Measurements from ENCODE around the gene FOXJ2. TPM values are rescaled to one million over a fixed set of nuclear protein-coding genes. Genes with fewer than 3 reads are reported as not detected.
"Not testable (repeated sequence)": the region's sequence is repeated elsewhere in the genome, so short reads cannot be mapped to it uniquely, and the experiment has no call there.

FOXJ2 gene
- total RNA-seq (10 to 100 TPM; 20.2 to 26.0 (median 22.8) TPM), polyA plus RNA-seq (10.0 TPM)
- long read RNA-seq, donor 1, full-length matches to known transcripts: 2 of 18 reads
- long read RNA-seq, donor 1, partial matches to known transcripts: 16 of 18 reads
- long read RNA-seq, donor 1, other reads (novel, unspliced or antisense): 0 of 18 reads
- long read RNA-seq, donor 2, partial matches to known transcripts: 3 of 5 reads
- long read RNA-seq, donor 2, other reads (novel, unspliced or antisense): 2 of 5 reads
- long read RNA-seq, donor 3, partial matches to known transcripts: 15 of 16 reads
- long read RNA-seq, donor 3, other reads (novel, unspliced or antisense): 1 of 16 reads
- long read RNA-seq, donor 4, partial matches to known transcripts: 5 of 7 reads
- long read RNA-seq, donor 4, other reads (novel, unspliced or antisense): 2 of 7 reads

DNA sequence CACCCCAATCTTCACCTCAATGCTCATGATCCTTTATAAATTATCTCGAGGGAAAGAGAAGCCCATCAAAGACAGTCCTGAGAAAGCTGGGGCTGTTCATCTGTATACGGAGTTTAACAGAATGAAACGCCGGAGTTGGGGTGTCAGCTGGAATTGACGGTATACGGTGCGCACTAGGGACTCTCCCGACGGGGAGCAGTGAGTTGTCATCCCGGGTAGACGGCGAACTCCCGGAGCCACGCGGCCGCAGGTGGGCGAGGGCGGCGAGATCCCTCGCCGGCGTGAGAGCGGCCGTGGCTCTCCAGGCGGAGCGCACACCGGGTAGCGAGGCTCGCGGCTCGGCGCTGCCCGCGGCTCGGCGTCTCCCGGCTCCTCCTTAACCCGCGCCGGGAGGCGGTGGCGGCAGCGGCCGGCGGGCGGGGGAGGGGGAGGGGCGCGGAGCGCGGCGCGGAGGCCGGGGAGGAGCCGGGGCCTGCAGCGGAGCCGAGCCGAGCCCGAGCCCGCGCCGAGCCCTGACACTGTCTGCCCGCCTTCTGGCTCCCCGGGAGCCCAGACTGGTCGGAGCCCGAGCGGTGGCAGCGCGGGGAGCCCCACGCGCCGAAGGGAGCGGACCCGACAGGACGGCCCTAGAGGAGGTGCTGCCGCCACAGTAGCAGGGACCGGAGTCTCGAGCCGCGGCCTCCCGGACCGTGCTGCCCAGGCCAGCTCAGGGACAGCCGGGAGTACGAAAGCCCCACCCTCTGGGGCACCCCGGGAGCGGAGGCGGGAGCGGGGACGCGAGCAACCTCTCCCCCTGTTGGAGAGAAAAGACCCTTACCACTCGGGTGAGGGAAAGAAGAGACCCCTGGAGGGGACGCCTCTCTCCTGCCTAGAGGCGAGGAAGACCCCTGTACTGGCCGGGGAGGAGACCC is at the start of gene FOXJ2:
Gene FOXJ2 (plus strand): TSS at position 475 of the 911 bp plus-strand sequence. CDS start 7,117 bp downstream, outside the sequence.
- ATAC-seq (peak; percentile 91 to 93), DNase-seq (peak; percentile 81 to 95 (median 93))
- intact Hi-C loops (cut with DNase I): no loop called here
- peak within 1 kb of the TSS; percentile 74 for H3K4me3 ChIP-seq (ENCODE audit: low read length)
- peak within 1 kb of the TSS; percentile 88 for H3K27ac ChIP-seq (ENCODE audit: low read length)
- no peaks in the 10 kb centered on the region for H3K27me3 ChIP-seq (ENCODE audit: control insufficient read depth, insufficient read depth)
- WGBS: under 1% methylated on average over 93 of the region's 93 CpGs
- H3K4me1 ChIP-seq (ENCODE audit: control insufficient read depth, insufficient read depth, low read length): peaks cover 25% of the 10 kb centered on the region
- H3K9me3 ChIP-seq (ENCODE audit: control insufficient read depth, low read length): no peaks in the 10 kb centered on the region

- intact Hi-C loops (cut with DNase I); ATAC-seq: not testable (repeated sequence)
- WGBS: 93% methylated on average over 11 of the region's 11 CpGs
Measured at GRCh38 chr12:7983019-7983418, 49.5 kb upstream of the FOXJ2 start.

GRCh38 chr12:7983460-7983859 is 49.1 kb upstream of the FOXJ2 start:
- H3K4me1 ChIP-seq (ENCODE audit: control insufficient read depth, insufficient read depth, low read length); H3K9me3 ChIP-seq (ENCODE audit: control insufficient read depth, low read length); intact Hi-C loops (cut with DNase I); H3K4me3 ChIP-seq (ENCODE audit: low read length); H3K27me3 ChIP-seq (ENCODE audit: control insufficient read depth, insufficient read depth); DNase-seq; H3K27ac ChIP-seq (ENCODE audit: low read length); ATAC-seq: not testable (repeated sequence)
- 80% methylated on average over 1 of the region's 1 CpG for WGBS

More at GRCh38 chr12:7983019-7983418, 49.5 kb upstream of the FOXJ2 start:
- H3K27ac ChIP-seq (ENCODE audit: low read length); DNase-seq; H3K4me3 ChIP-seq (ENCODE audit: low read length); H3K27me3 ChIP-seq (ENCODE audit: control insufficient read depth, insufficient read depth); H3K9me3 ChIP-seq (ENCODE audit: control insufficient read depth, low read length); H3K4me1 ChIP-seq (ENCODE audit: control insufficient read depth, insufficient read depth, low read length): not testable (repeated sequence)

- 92% methylated on average over 5 of the region's 5 CpGs for WGBS
- ATAC-seq (no peak), DNase-seq (no peak)
- H3K27ac ChIP-seq (ENCODE audit: low read length): no peak overlapping the region
- no peaks in the 10 kb centered on the region for H3K4me1 ChIP-seq (ENCODE audit: control insufficient read depth, insufficient read depth, low read length)
- intact Hi-C loops (cut with DNase I): no loop called here
- H3K27me3 ChIP-seq (ENCODE audit: control insufficient read depth, insufficient read depth): no peaks in the 10 kb centered on the region
- no peaks in the 10 kb centered on the region for H3K9me3 ChIP-seq (ENCODE audit: control insufficient read depth, low read length)
- no peak overlapping the region for H3K4me3 ChIP-seq (ENCODE audit: low read length)
Measured at GRCh38 chr12:7984900-7985299, 47.6 kb upstream of the FOXJ2 start.

GRCh38 chr12:7985802-7986418 is 46.6 kb upstream of the FOXJ2 start:
- H3K4me3 ChIP-seq (ENCODE audit: low read length): no peak overlapping the region
- no peaks in the 10 kb centered on the region for H3K4me1 ChIP-seq (ENCODE audit: control insufficient read depth, insufficient read depth, low read length)
- DNase-seq (no peak), ATAC-seq (no peak)
- 94% methylated on average over 7 of the region's 7 CpGs for WGBS
- intact Hi-C loops (cut with DNase I): no loop called here
- H3K27me3 ChIP-seq (ENCODE audit: control insufficient read depth, insufficient read depth): no peaks in the 10 kb centered on the region
- H3K27ac ChIP-seq (ENCODE audit: low read length): no peak overlapping the region
- no peaks in the 10 kb centered on the region for H3K9me3 ChIP-seq (ENCODE audit: control insufficient read depth, low read length)

- no peaks in the 10 kb centered on the region for H3K4me1 ChIP-seq (ENCODE audit: control insufficient read depth, insufficient read depth, low read length)
- peak in 2 of 3 donors; percentile 61 to 62 for DNase-seq
- no peak overlapping the region for H3K27ac ChIP-seq (ENCODE audit: low read length)
- H3K4me3 ChIP-seq (ENCODE audit: low read length): no peak overlapping the region
- WGBS: 53% methylated on average over 6 of the region's 6 CpGs
- intact Hi-C loops (cut with DNase I): loop anchor here (5.0 to 10.0 kb wide), 4 partner anchors 55 to 135 kb away; partner anchors contain the start of gene SLC2A3 (in 1 of the 4)
- no peaks in the 10 kb centered on the region for H3K9me3 ChIP-seq (ENCODE audit: control insufficient read depth, low read length)
- no peaks in the 10 kb centered on the region for H3K27me3 ChIP-seq (ENCODE audit: control insufficient read depth, insufficient read depth)
- peak; percentile 48 to 68 for ATAC-seq
Measured at GRCh38 chr12:7989827-7990491, 42.6 kb upstream of the FOXJ2 start.

DNA sequence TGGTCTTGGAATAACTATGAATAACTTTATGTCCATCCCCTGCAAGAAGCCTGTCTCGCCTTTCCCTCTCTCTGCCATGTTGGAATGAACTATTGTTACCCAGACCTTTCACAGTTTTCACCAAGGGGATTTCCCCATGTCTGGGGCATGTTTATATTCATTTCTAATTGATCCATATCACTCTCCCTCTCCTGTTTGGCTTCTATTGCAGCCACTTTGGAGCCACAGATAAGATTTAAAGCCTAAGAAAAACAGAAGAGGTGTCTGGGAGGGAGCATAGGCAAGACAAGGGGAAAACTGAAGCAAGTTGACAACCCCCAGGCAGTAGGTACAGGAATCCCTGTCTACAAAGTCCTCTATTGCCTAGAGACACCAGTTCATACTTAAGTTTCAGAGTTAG is 41.0 kb upstream of the FOXJ2 start:
- no peaks in the 10 kb centered on the region for H3K4me1 ChIP-seq (ENCODE audit: control insufficient read depth, insufficient read depth, low read length)
- intact Hi-C loops (cut with DNase I): loop anchor here (5.0 to 10.0 kb wide), 4 partner anchors 57 to 137 kb away; partner anchors contain the start of gene SLC2A3 (in 1 of the 4)
- no peaks in the 10 kb centered on the region for H3K27me3 ChIP-seq (ENCODE audit: control insufficient read depth, insufficient read depth)
- no peak for DNase-seq
- ATAC-seq: no peak
- 86% methylated on average over 1 of the region's 1 CpG for WGBS
- no peak overlapping the region for H3K4me3 ChIP-seq (ENCODE audit: low read length)
- H3K27ac ChIP-seq (ENCODE audit: low read length): no peak overlapping the region
- H3K9me3 ChIP-seq (ENCODE audit: control insufficient read depth, low read length): no peaks in the 10 kb centered on the region

DNA sequence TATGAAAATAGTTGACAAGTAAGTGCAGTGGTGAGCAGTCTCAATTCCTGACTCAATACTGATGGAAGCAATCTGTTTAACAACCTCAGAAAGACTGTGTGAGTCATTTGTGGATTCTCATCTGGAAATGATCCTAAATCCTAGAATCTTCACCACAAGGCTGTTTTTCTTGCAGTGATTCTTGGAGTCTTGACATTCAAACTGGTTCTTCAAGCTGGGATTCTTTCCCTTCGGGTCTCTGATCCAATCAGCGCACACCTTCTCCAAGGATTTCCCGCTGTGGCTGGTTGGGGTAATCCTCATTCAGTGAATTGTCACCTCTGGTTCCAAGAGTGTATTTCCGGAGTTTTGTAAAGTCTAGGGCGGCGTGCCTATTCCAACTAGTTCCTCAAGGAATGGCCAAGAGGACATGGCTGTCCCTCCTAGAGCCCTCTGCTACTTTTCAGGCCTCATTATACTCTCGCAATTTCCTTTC is 37.7 kb upstream of the FOXJ2 start:
- WGBS: 69% methylated on average over 7 of the region's 7 CpGs
- intact Hi-C loops (cut with DNase I): loop anchor here (2.0 to 10.0 kb wide), 5 partner anchors 60 to 140 kb away; partner anchors contain the start of gene SLC2A3 (in 1 of the 4)
- no peaks in the 10 kb centered on the region for H3K27me3 ChIP-seq (ENCODE audit: control insufficient read depth, insufficient read depth)
- no peak overlapping the region for H3K4me3 ChIP-seq (ENCODE audit: low read length)
- no peaks in the 10 kb centered on the region for H3K4me1 ChIP-seq (ENCODE audit: control insufficient read depth, insufficient read depth, low read length)
- H3K9me3 ChIP-seq (ENCODE audit: control insufficient read depth, low read length): no peaks in the 10 kb centered on the region
- DNase-seq (no peak), ATAC-seq (peak; percentile 17 to 48)
- no peak overlapping the region for H3K27ac ChIP-seq (ENCODE audit: low read length)

DNA sequence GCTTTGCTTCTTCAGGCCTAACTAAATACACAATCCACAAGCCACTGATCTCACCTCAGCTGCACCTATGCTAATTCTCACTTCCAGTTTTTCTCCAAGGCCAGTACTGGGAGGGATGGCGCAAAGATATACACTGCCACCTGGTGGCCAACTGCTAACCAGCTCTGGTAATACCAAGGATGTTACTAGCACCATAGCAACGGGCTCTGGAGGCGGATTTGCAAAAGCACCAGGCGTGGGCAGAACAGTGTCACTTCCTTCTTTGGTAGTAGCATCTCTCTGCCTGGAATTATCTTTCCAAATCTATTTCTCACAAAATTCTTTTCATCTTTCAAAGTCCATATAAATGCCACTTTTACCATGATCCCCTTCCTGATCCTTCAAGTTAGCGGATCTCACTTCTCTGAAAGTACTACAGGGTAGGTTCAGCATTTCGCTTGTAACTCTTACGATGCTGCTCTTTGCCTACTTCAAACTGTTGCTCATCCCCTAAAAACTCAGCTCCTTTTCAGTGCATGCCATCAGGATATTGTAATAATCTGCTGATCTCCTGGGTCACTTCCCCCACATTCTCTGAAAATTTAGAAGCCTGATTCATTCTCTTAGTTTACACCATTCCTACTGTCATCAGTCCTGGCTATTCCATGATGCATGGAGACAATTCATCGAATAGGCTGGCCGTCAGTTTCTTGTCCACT is 37.1 kb upstream of the FOXJ2 start:
- Histone ChIP-seq H3K9me3 (ENCODE audit: control insufficient read depth, low read length) (no peaks in the 10 kb centered on the region), H3K27me3 (ENCODE audit: control insufficient read depth, insufficient read depth) (no peaks in the 10 kb centered on the region), H3K27ac (ENCODE audit: low read length) (no peak overlapping the region), H3K4me3 (ENCODE audit: low read length) (no peak overlapping the region), H3K4me1 (ENCODE audit: control insufficient read depth, insufficient read depth, low read length) (no peaks in the 10 kb centered on the region)
- intact Hi-C loops (cut with DNase I): loop anchor here in 3 of 4 donors (2.0 to 10.0 kb wide), 3 partner anchors 61 to 141 kb away; partner anchors contain the start of gene SLC2A3 (in 1 of the 3)
- ATAC-seq: peak; percentile 99
- DNase-seq: peak; percentile 80 to 87 (median 85)
- WGBS: 37% methylated on average over 9 of the region's 9 CpGs

Measured in right cardiac atrium (tissue), 5 donors.